HEK293 (cell line): ENCODE results near the gene VEZT.

ENCODE experiments used
- CTCF ChIA-PET: fragments of 350-600 bp; formaldehyde crosslinking; extraction: SDS; loops from one replicate; lab custom pipeline; 2021; ENCODE audit warnings: antibody characterized with exemption; lab: Yijun Ruan, JAX
- POLR2A ChIA-PET: fragments of 300-600 bp; formaldehyde crosslinking; extraction: SDS; loops from one replicate; lab custom pipeline; 2020; ENCODE audit warnings: antibody characterized with exemption, inconsistent platforms; lab: Yijun Ruan, JAX
- H3K27ac ChIP-seq: fragments of 200-500 bp; sonication (Bioruptor generic); 2 replicates; pipeline ENCODE4 v1.5.1; 2014; ENCODE audit warnings: low read depth, low read length, control low read depth, inconsistent platforms; ENCODE audit errors: extremely low read depth
- H3K36me3 ChIP-seq, 2 experiments: fragments of 200-500 bp in 1 of 2; sonication (Bioruptor generic) in 1 of 2; 1 replicate in 1 of 2; 2 replicates in 1 of 2; pipeline ENCODE4 v1.5.1; 2014 to 2017; ENCODE audit warnings: inconsistent platforms in 2 of 2, low read length in 2 of 2; ENCODE audit not compliant: control insufficient read depth in 2 of 2, insufficient read depth in 1 of 2
- H3K4me1 ChIP-seq: fragments of 200-500 bp; sonication (Bioruptor generic); 2 replicates; pipeline ENCODE4 v1.5.1; 2014; ENCODE audit warnings: mild to moderate bottlenecking, low read length, inconsistent platforms; ENCODE audit not compliant: control insufficient read depth, insufficient read depth
- H3K4me3 ChIP-seq: 2 replicates; pipeline ENCODE4 v1.5.1; 2011; ENCODE audit warnings: low read depth, mild to moderate bottlenecking, control low read depth, low read length, moderate library complexity
- H3K9me3 ChIP-seq: fragments of 200-500 bp; sonication (Bioruptor generic); 2 replicates; pipeline ENCODE4 v1.5.1; 2014; ENCODE audit warnings: low read depth, low read length, inconsistent platforms; ENCODE audit not compliant: control insufficient read depth, insufficient read depth
- BCL11B ChIP-seq: fragments of 450-650 bp; formaldehyde crosslinking; IDR thresholded peaks from 2 replicates; pipeline ENCODE4 v1.5.1; 2016; ENCODE audit warnings: low read depth, missing biosample characterization, missing genetic modification characterization
- HOXD13 ChIP-seq: sonication (generic); formaldehyde crosslinking; IDR thresholded peaks from 2 replicates; pipeline ENCODE4 v1.8.0; 2022; ENCODE audit warnings: missing genetic modification reagents, borderline replicate concordance
- PRDM2 ChIP-seq: fragments of 450-650 bp; formaldehyde crosslinking; IDR thresholded peaks from 2 replicates; pipeline ENCODE4 v1.5.1; 2016; ENCODE audit warnings: missing biosample characterization, missing genetic modification characterization, borderline replicate concordance
- SALL2 ChIP-seq: fragments of 450-650 bp; formaldehyde crosslinking; IDR thresholded peaks from 2 replicates; pipeline ENCODE4 v1.5.0; 2017; ENCODE audit warnings: missing biosample characterization, mild to moderate bottlenecking, missing genetic modification characterization, borderline replicate concordance
- ZNF391 ChIP-seq: fragments of 450-650 bp; formaldehyde crosslinking; IDR thresholded peaks from 2 replicates; pipeline ENCODE4 v1.5.1; 2016; ENCODE audit warnings: low read depth, missing biosample characterization, missing genetic modification characterization, borderline replicate concordance
- ZNF404 ChIP-seq: fragments of 450-650 bp; formaldehyde crosslinking; IDR thresholded peaks from 2 replicates; pipeline ENCODE4 v1.5.1; 2017; ENCODE audit warnings: missing biosample characterization, missing genetic modification characterization
- ZNF423 ChIP-seq: fragments of 450-650 bp; formaldehyde crosslinking; IDR thresholded peaks from 2 replicates; pipeline ENCODE4 v1.5.1; 2016; ENCODE audit warnings: missing biosample characterization, missing genetic modification characterization
- ZNF518A ChIP-seq: fragments of 450-650 bp; formaldehyde crosslinking; conservative IDR thresholded peaks from 2 replicates; pipeline ENCODE4 v1.5.1; 2016; ENCODE audit warnings: low read depth, missing biosample characterization, missing genetic modification characterization
- ZNF639 ChIP-seq: fragments of 450-650 bp; formaldehyde crosslinking; IDR thresholded peaks from 2 replicates; pipeline ENCODE4 v1.5.1; 2016; ENCODE audit warnings: missing biosample characterization, missing genetic modification characterization
- ZNF768 ChIP-seq: fragments of 450-650 bp; formaldehyde crosslinking; IDR thresholded peaks from 2 replicates; pipeline ENCODE4 v1.5.1; 2018; ENCODE audit warnings: missing biosample characterization, mild to moderate bottlenecking, missing genetic modification characterization
- ZSCAN16 ChIP-seq: fragments of 450-650 bp; formaldehyde crosslinking; IDR thresholded peaks from 2 replicates; pipeline ENCODE4 v1.5.1; 2016; ENCODE audit warnings: missing biosample characterization, missing genetic modification characterization
- ZSCAN30 ChIP-seq: fragments of 450-650 bp; IDR thresholded peaks from 2 replicates; pipeline ENCODE4 v1.5.1; 2018; ENCODE audit warnings: missing biosample characterization, mild to moderate bottlenecking, missing genetic modification characterization, moderate library complexity
- TF ChIP-seq, protein P1 (sequence below): fragments of 450-650 bp; formaldehyde crosslinking; IDR thresholded peaks from 2 replicates; pipeline ENCODE4 v1.5.1; 2016; ENCODE audit warnings: missing biosample characterization, missing genetic modification characterization

Gene VEZT

GRCh38 chr12:95286713-95287112 lies 69.1 kb downstream of the VEZT start:
- no peak overlapping the region for H3K27ac ChIP-seq
- H3K36me3 ChIP-seq, result peaks cover 44 to 74% of the 10 kb centered on the region in 2 experiments
- ChIA-PET CTCF (interaction anchor here (0.6 kb wide), 1 partner anchor 376 kb away, joined by 3 read pairs; no protein-coding TSS in a partner anchor), POLR2A (no interaction called here)
- TF ChIP-seq ZNF391 (tag by site-specific recombination) (no peak), ZNF639 (tag by site-specific recombination) (no peak), ZNF423 (tag by site-specific recombination) (no peak), ZNF768 (tag by site-specific recombination) (no peak), HOXD13 (CRISPR knock-in tag) (no peak), SALL2 (no peak)
- TF ChIP-seq, protein P1, sequence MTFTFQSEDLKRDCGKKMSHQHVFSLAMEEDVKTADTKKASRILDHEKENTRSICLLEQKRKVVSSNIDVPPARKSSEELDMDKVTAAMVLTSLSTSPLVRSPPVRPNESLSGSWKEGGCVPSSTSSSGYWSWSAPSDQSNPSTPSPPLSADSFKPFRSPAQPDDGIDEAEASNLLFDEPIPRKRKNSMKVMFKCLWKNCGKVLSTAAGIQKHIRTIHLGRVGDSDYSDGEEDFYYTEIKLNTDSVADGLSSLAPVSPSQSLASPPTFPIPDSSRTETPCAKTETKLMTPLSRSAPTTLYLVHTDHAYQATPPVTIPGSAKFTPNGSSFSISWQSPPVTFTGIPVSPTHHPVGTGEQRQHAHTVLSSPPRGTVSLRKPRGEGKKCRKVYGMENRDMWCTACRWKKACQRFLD (tag by site-specific recombination), result no peak
- H3K4me1 ChIP-seq, result no peaks in the 10 kb centered on the region
- no peak overlapping the region for H3K4me3 ChIP-seq
- H3K9me3 ChIP-seq, result no peaks in the 10 kb centered on the region

DNA sequence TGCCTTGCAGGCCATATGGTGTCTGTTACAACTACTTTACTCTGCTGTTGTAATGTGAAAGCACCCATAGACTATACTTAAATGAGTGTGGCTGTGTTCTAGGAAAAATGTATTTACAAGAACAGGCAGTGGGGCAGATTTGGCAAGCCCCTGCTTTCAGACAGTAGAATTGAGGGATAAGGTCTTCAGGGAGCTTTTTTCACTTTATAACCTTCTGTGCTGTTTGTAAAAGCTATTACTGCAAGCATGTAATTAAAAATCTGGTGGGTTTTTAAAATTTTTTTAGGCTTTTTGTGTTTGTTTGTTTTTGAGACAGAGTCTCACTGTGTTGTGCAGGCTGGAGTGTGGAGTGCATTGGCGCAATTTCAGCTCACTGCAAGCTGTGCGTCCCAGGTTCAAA lies 73.9 kb downstream of the VEZT start:
- POLR2A ChIA-PET, result no interaction called here
- CTCF ChIA-PET, result no interaction called here
- Histone ChIP-seq H3K4me1 (no peaks in the 10 kb centered on the region), H3K9me3 (no peaks in the 10 kb centered on the region), H3K27ac (no peak overlapping the region), H3K4me3 (no peak overlapping the region), H3K36me3 (peaks cover 42 to 47% of the 10 kb centered on the region in 2 experiments)
- no peak for TF ChIP-seq ZNF518A
- TF ChIP-seq PRDM2 (tag by site-specific recombination), result no peak
- no peak for TF ChIP-seq SALL2
- no peak for TF ChIP-seq ZNF404 (tag by site-specific recombination)
- no peak for TF ChIP-seq BCL11B
- no peak for TF ChIP-seq ZSCAN30 (tag by site-specific recombination)
- TF ChIP-seq ZSCAN16 (tag by site-specific recombination), result no peak
